PC-3 (cell line): ENCODE results near the gene TAF1C. TPM values are rescaled to one million over a fixed set of nuclear protein-coding genes. Genes with fewer than 3 reads are reported as not detected.
A peak's percentile ranks its signal among the peaks of the same experiment; 100 is the strongest.

ENCODE experiments used
- ATAC-seq: fragments of 200-7000 bp; cut with Tn5 transposase; 2 replicates; pipeline ENCODE4 v1.9.1; 2020; ENCODE audit warnings: mild to moderate bottlenecking, moderate library complexity
- BruUV-seq: library from RNA; stranded (reverse); fragments of 400-500 nt; replicated peaks from 2 replicates; lab custom pipeline; 2021; lab: Mats Ljungman, UMichigan
- CTCF ChIA-PET: fragments of 300-600 bp; sonication (Branson Sonifier 250); formaldehyde crosslinking; loops from one replicate; lab custom pipeline; 2022; ENCODE audit warnings: antibody characterized with exemption; lab: Charles Lee
- POLR2A ChIA-PET: fragments of 300-600 bp; sonication (Branson Sonifier 250); formaldehyde crosslinking; loops from one replicate; lab custom pipeline; 2022; ENCODE audit warnings: antibody characterized with exemption; ENCODE audit not compliant: unreplicated experiment; lab: Charles Lee
- DNase-seq: peaks from one replicate; pipeline ENCODE4 v3.0.0-alpha.2; 2015
- H2AFZ ChIP-seq: fragments of 300-600 bp; sonication (generic); 2 replicates; pipeline ENCODE4 v1.6.0; 2016; ENCODE audit warnings: antibody characterized with exemption, low read length
- H3F3A ChIP-seq: fragments of 300-600 bp; sonication (generic); one replicate; pipeline ENCODE4 v1.6.0; 2017; ENCODE audit warnings: antibody characterized with exemption, low read length, control low read depth, mild to moderate bottlenecking; ENCODE audit not compliant: unreplicated experiment
- H3K27ac ChIP-seq: fragments of 300-600 bp; sonication (generic); 2 replicates; pipeline ENCODE4 v1.5.1; 2016; ENCODE audit warnings: mild to moderate bottlenecking, low read length
- H3K27me3 ChIP-seq: fragments of 300-600 bp; sonication (generic); 2 replicates; pipeline ENCODE4 v1.6.1; 2016; ENCODE audit warnings: low read length, mixed read lengths
- H3K36me3 ChIP-seq: fragments of 300-600 bp; sonication (generic); 2 replicates; pipeline ENCODE4 v1.6.1; 2016; ENCODE audit warnings: low read depth, mixed run types, low read length, mixed read lengths
- H3K4me1 ChIP-seq: fragments of 300-600 bp; sonication (generic); 2 replicates; pipeline ENCODE4 v1.5.1; 2016; ENCODE audit warnings: low read length; ENCODE audit not compliant: insufficient read depth
- H3K4me2 ChIP-seq: fragments of 300-600 bp; sonication (generic); 2 replicates; pipeline ENCODE4 v1.6.0; 2016; ENCODE audit warnings: low read length
- H3K4me3 ChIP-seq: fragments of 300-600 bp; sonication (generic); 2 replicates; pipeline ENCODE4 v1.5.1; 2016; ENCODE audit warnings: mild to moderate bottlenecking, low read length, mixed read lengths
- H3K79me2 ChIP-seq: fragments of 300-600 bp; sonication (generic); 2 replicates; pipeline ENCODE4 v1.6.1; 2017; ENCODE audit warnings: low read length, mixed read lengths
- H3K9ac ChIP-seq: fragments of 300-600 bp; sonication (generic); 2 replicates; pipeline ENCODE4 v1.6.0; 2016; ENCODE audit warnings: mild to moderate bottlenecking, low read length
- H3K9me2 ChIP-seq: fragments of 300-600 bp; sonication (generic); replicated peaks from 2 replicates; pipeline ENCODE4 v1.6.1; 2016; ENCODE audit warnings: mixed run types, low read length, mixed read lengths
- H3K9me3 ChIP-seq: fragments of 300-600 bp; sonication (generic); 2 replicates; pipeline ENCODE4 v1.6.1; 2016; ENCODE audit warnings: low read length, mixed read lengths
- H4K20me1 ChIP-seq: fragments of 300-600 bp; sonication (generic); 2 replicates; pipeline ENCODE4 v1.6.1; 2016; ENCODE audit warnings: low read length, mixed read lengths
- CTCF ChIP-seq: fragments of 300-600 bp; sonication (generic); conservative IDR thresholded peaks from 2 replicates; pipeline ENCODE4 v1.5.1; 2017; ENCODE audit warnings: antibody characterized with exemption, low read depth, mild to moderate bottlenecking, low read length
- EZH2 ChIP-seq: fragments of 300-600 bp; sonication (generic); IDR thresholded peaks from one replicate; pipeline ENCODE4 v1.6.1; 2017; ENCODE audit warnings: antibody characterized with exemption, mild to moderate bottlenecking, low read length; ENCODE audit not compliant: unreplicated experiment
- EZH2phosphoT487 ChIP-seq: fragments of 300-600 bp; sonication (generic); IDR thresholded peaks from 2 replicates; pipeline ENCODE4 v1.6.1; 2018; ENCODE audit warnings: mild to moderate bottlenecking, antibody characterized with exemption, low read length, borderline replicate concordance
- intact Hi-C: fragments of 100-400 bp; cut with micrococcal nuclease; formaldehyde crosslinking; loops from 2 replicates; pipeline ENCODE4 v1.9.0; 2023
- total RNA-seq: library from RNA; depleted of rRNA; stranded (reverse); fragments of >200 nt; gene quantifications from 2 replicates; pipeline ENCODE4 v1.2.3, GENCODE V29; 2014

TAF1C gene
- total RNA-seq, 1 experiment from 2014 or later, result 21.8 TPM

GRCh38 chr16:84138824-84139627 lies 47.8 kb downstream of the TAF1C start:
- H3K4me3 ChIP-seq, result no peak overlapping the region
- ChIA-PET CTCF (no interaction called here), POLR2A (no interaction called here)
- no peaks in the 10 kb centered on the region for H3K9me3 ChIP-seq
- peak; percentile 71 for ATAC-seq
- TF ChIP-seq EZH2, result no peak
- TF ChIP-seq EZH2phosphoT487, result no peak
- TF ChIP-seq CTCF, result no peak
- H3K9ac ChIP-seq, result no peak overlapping the region
- no peaks in the 10 kb centered on the region for H3K36me3 ChIP-seq
- 0 out of 2 replicates have a peak overlapping the region, but pooled peaks have one; percentile 22 for H3K4me2 ChIP-seq
- peak; percentile 22 for DNase-seq
- peaks cover 21% of the 10 kb centered on the region for H3K79me2 ChIP-seq
- intact Hi-C loops, result no loop called here
- H3K27me3 ChIP-seq, result no peaks in the 10 kb centered on the region
- H3K27ac ChIP-seq, result no peak overlapping the region
- no TSS peak for BruUV-seq
- H3F3A ChIP-seq, result no peaks in the 10 kb centered on the region
- no peak overlapping the region for H2AFZ ChIP-seq
- H4K20me1 ChIP-seq, result no peaks in the 10 kb centered on the region
- peaks cover 8% of the 10 kb centered on the region for H3K4me1 ChIP-seq
- H3K9me2 ChIP-seq, result no peaks in the 10 kb centered on the region

DNA sequence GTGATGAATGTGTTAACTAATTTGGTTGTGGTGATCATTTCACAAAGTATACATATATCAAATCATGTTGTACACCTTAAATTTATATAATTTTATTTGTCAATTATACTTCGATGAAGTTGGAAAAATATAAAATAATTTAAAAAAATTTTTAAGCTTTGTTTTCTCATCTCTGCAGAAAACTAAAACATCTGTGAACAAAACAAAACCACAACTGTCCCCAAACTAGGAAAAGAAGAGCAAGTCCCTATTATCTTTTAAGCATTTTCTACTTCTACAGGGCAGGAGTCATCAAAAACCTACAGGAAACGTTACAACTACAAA lies 48.4 kb downstream of the TAF1C start:
- H3K27ac ChIP-seq, result no peak overlapping the region
- no peaks in the 10 kb centered on the region for H3K36me3 ChIP-seq
- intact Hi-C loops, result no loop called here
- ChIA-PET CTCF (no interaction called here), POLR2A (no interaction called here)
- H4K20me1 ChIP-seq, result no peaks in the 10 kb centered on the region
- 0 out of 2 replicates have a peak overlapping the region, but pooled peaks have one; percentile 22 for H3K4me2 ChIP-seq
- H3K4me1 ChIP-seq, result peaks cover 8% of the 10 kb centered on the region
- no TSS peak for BruUV-seq
- H3K4me3 ChIP-seq, result no peak overlapping the region
- TF ChIP-seq CTCF, result no peak
- TF ChIP-seq EZH2, result no peak
- TF ChIP-seq EZH2phosphoT487, result no peak
- no peaks in the 10 kb centered on the region for H3K27me3 ChIP-seq
- no peaks in the 10 kb centered on the region for H3K9me2 ChIP-seq
- H3K9ac ChIP-seq, result no peak overlapping the region
- no peak overlapping the region for H2AFZ ChIP-seq
- no peaks in the 10 kb centered on the region for H3K9me3 ChIP-seq
- ATAC-seq (no peak), DNase-seq (no peak)
- H3K79me2 ChIP-seq, result peaks cover 20% of the 10 kb centered on the region
- H3F3A ChIP-seq, result no peaks in the 10 kb centered on the region

DNA sequence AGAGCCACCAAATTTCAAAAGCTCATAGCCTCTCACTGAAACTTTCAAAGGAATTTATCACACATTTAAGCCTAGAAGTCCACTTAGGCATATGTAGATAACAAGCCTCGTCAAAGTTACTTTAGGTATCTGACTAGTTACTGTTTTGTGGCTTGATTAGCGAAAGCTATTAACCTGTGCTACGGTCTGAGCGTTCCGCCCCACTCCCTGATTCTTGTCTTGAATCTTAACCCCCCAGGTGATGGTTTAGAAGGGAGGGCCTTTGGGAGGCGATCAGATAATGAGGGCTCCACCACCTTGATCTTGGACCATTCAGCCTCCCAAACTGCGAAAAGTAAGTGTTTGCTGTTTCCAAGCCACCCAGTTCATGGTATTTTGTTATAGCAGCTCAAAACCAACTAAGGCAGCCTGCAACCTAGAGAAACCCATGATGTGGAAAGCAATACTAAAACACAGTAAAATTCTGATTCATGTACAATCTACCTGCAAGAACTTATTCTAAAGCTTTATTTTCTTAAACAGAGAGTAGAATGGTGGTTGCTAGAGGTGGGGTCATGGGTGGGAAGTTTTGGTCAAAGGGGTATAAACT lies 49.0 kb downstream of the TAF1C start:
- H3K9ac ChIP-seq, result no peak overlapping the region
- no peaks in the 10 kb centered on the region for H3K27me3 ChIP-seq
- peaks cover 8% of the 10 kb centered on the region for H3K4me1 ChIP-seq
- no peaks in the 10 kb centered on the region for H3K36me3 ChIP-seq
- no peak for TF ChIP-seq EZH2
- TF ChIP-seq EZH2phosphoT487, result no peak
- TF ChIP-seq CTCF, result no peak
- H3K79me2 ChIP-seq, result peaks cover 14% of the 10 kb centered on the region
- CTCF ChIA-PET, result no interaction called here
- no peak for ATAC-seq
- no peaks in the 10 kb centered on the region for H4K20me1 ChIP-seq
- H3K9me3 ChIP-seq, result no peaks in the 10 kb centered on the region
- H3K9me2 ChIP-seq, result no peaks in the 10 kb centered on the region
- H3K4me3 ChIP-seq, result no peak overlapping the region
- no peak for DNase-seq
- no peaks in the 10 kb centered on the region for H3F3A ChIP-seq
- intact Hi-C loops, result no loop called here
- no peak overlapping the region for H3K27ac ChIP-seq
- BruUV-seq, result no TSS peak
- H2AFZ ChIP-seq, result no peak overlapping the region
- H3K4me2 ChIP-seq, result no peak overlapping the region
- POLR2A ChIA-PET, result no interaction called here
